ENCODE measurements around the gene TAS1R1.
A peak's percentile ranks its signal among the peaks of the same experiment; 100 is the strongest.

The TAS1R1 gene

GRCh38 chr1:6554907-6555778 is at the start of gene TAS1R1:
Gene TAS1R1 (plus strand): TSS chr1:6555307. CDS start chr1:6555374, 67 bp downstream.
- DNase-seq: peak in 37 of 56 donors; percentile 0 to 63 (median 22)

- no peak for DNase-seq
Observed at GRCh38 chr1:6505367-6506209, 49.5 kb upstream of the TAS1R1 start.

- DNase-seq: no peak
Observed at GRCh38 chr1:6506210-6507036, 48.7 kb upstream of the TAS1R1 start.

- peak in 4 of 56 donors; percentile 6 to 59 (median 33) for DNase-seq
Observed at GRCh38 chr1:6507037-6507428, 48.1 kb upstream of the TAS1R1 start.

GRCh38 chr1:6507461-6507911 is 47.6 kb upstream of the TAS1R1 start:
- DNase-seq: peak in 11 of 56 donors; percentile 24 to 75 (median 44)

GRCh38 chr1:6508154-6508815 is 46.8 kb upstream of the TAS1R1 start:
- DNase-seq: no peak

- no peak for DNase-seq
Observed at GRCh38 chr1:6508816-6509189, 46.3 kb upstream of the TAS1R1 start.

- no peak for DNase-seq
Observed at GRCh38 chr1:6509220-6509918, 45.7 kb upstream of the TAS1R1 start.

- peak in 5 of 56 donors; percentile 20 to 43 (median 32) for DNase-seq
Observed at GRCh38 chr1:6509919-6510291, 45.2 kb upstream of the TAS1R1 start.

GRCh38 chr1:6510493-6510892 is 44.6 kb upstream of the TAS1R1 start:
- DNase-seq: no peak

- DNase-seq: no peak
Observed at GRCh38 chr1:6511056-6511455, 44.1 kb upstream of the TAS1R1 start.

- no peak for DNase-seq
Observed at GRCh38 chr1:6511561-6512244, 43.4 kb upstream of the TAS1R1 start.

- DNase-seq: no peak
Observed at GRCh38 chr1:6512245-6512907, 42.7 kb upstream of the TAS1R1 start.

GRCh38 chr1:6512908-6513280 is 42.2 kb upstream of the TAS1R1 start:
- DNase-seq: no peak

- peak in 1 of 56 donors; percentile 35 for DNase-seq
Observed at GRCh38 chr1:6513320-6513801, 41.7 kb upstream of the TAS1R1 start.

GRCh38 chr1:6515771-6516170 is 39.3 kb upstream of the TAS1R1 start:
- no peak for DNase-seq

GRCh38 chr1:6517435-6517851 is 37.7 kb upstream of the TAS1R1 start:
- no peak for DNase-seq

GRCh38 chr1:6519491-6519934 is 35.6 kb upstream of the TAS1R1 start:
- no peak for DNase-seq

Data from amygdala (tissue), 56 donors.